ENCODE measurements around the gene KLK7. TPM values are rescaled to one million over a fixed set of nuclear protein-coding genes. Genes with fewer than 3 reads are reported as not detected.
"Not testable (repeated sequence)": the region's sequence is repeated elsewhere in the genome, so short reads cannot be mapped to it uniquely, and the experiment has no call there.

The KLK7 gene
- total RNA-seq, 2 experiments from 2014 or later = not detected

GRCh38 chr19:50969810-50970209 is 13.9 kb downstream of the KLK7 start:
- H3K27ac Mint-ChIP-seq; DNase-seq; intact Hi-C loops (cut with DNase I, micrococcal nuclease); H3K36me3 Mint-ChIP-seq (ENCODE audit: low read depth); H3K9me3 Mint-ChIP-seq (ENCODE audit: low read depth); H3K4me1 Mint-ChIP-seq; CTCF ChIA-PET; POLR2A ChIA-PET; ATAC-seq; H3K4me3 Mint-ChIP-seq: not testable (repeated sequence)
- peaks cover 37% of the 10 kb centered on the region for H3K27me3 Mint-ChIP-seq

DNA sequence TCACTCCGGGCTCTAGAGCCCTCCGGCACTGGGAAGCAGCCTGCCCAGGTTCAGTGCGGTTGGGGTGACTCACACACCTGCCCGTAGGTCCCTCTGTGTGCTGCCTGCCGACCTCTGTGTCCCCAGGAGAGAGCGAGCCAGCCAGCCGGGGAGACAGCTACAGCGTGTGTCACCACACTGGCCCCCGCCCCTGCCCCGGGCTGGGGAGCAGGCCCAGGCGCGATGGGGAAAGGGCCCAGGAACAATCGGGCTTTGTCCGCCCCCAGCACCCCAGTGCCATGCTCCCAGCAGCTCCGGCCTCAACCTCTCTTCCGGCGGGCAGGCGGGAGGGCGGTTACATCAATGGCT is 14.3 kb downstream of the KLK7 start, which contains the start of gene KLK6:
TSS of gene KLK6 (minus strand) at position 179 of the 348 bp plus-strand sequence. CDS start 1,487 bp downstream, outside the sequence.
- no peak within 1 kb of the TSS for H3K4me3 Mint-ChIP-seq
- no peak within 1 kb of the TSS for H3K27ac Mint-ChIP-seq
- no peaks in the 10 kb centered on the region for H3K4me1 Mint-ChIP-seq
- intact Hi-C loops (cut with DNase I, micrococcal nuclease) = no loop called here
- DNase-seq (no peak), ATAC-seq (no peak)
- H3K9me3 Mint-ChIP-seq (ENCODE audit: low read depth) = no peaks in the 10 kb centered on the region
- CTCF ChIA-PET = no interaction called here
- no peaks in the 10 kb centered on the region for H3K36me3 Mint-ChIP-seq (ENCODE audit: low read depth)
- H3K27me3 Mint-ChIP-seq = peaks cover 37% of the 10 kb centered on the region
- POLR2A ChIA-PET = no interaction called here

- no peak overlapping the region for H3K27ac Mint-ChIP-seq
- H3K27me3 Mint-ChIP-seq = peaks cover 37% of the 10 kb centered on the region
- intact Hi-C loops (cut with DNase I, micrococcal nuclease) = no loop called here
- CTCF ChIA-PET = no interaction called here
- ATAC-seq (no peak), DNase-seq (no peak)
- H3K4me3 Mint-ChIP-seq = no peak overlapping the region
- H3K9me3 Mint-ChIP-seq (ENCODE audit: low read depth) = no peaks in the 10 kb centered on the region
- H3K4me1 Mint-ChIP-seq = no peaks in the 10 kb centered on the region
- no peaks in the 10 kb centered on the region for H3K36me3 Mint-ChIP-seq (ENCODE audit: low read depth)
- POLR2A ChIA-PET = no interaction called here
Observed at GRCh38 chr19:50968716-50969412, 14.9 kb downstream of the KLK7 start.

DNA sequence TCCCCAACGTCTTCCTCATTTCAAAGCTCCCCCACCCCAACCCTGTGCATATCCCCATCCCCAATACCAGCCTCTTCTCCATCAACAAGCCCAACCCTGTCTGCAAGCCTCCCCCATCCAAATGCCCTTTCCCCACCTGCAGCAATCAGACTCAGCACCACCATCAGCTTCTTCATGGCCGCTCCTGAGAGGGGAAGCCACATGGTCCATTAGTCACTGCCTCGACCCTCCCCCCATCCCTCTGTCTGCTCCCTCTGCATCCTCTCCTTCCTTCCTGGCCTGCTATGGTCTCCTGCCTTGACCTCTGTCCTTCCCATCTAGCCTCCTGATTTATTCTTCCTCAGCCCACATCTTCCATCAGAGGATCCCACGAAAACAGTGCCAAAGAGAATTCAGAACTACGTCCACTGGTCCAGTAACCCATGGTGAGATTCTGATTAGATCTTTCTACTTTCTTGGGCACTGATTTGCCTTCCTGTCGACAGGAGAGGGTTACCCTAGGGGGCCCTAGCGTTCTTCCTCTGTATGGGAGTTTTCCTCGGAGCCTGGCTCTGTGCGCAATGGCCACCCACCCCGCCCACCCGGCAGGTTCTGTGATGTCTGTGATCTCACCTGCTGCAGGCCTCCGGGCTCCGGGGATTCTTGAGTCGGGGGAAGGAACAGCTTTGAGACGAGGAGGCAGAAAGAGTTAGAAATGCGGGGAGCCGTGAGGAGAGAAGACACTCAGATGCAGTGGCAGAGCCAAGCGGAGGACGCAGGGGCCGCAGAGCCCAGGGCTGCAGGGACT is 15.6 kb downstream of the KLK7 start:
- CTCF ChIA-PET = interaction anchor here (0.6 kb wide), 1 partner anchor 102 kb away, joined by 4 read pairs; no protein-coding TSS in a partner anchor

GRCh38 chr19:50964266-50964665 is 19.5 kb downstream of the KLK7 start:
- Mint-ChIP-seq H3K27me3 (peaks cover 26% of the 10 kb centered on the region), H3K4me1 (no peaks in the 10 kb centered on the region), H3K4me3 (no peak overlapping the region), H3K9me3 (ENCODE audit: low read depth) (peaks cover 13% of the 10 kb centered on the region), H3K36me3 (ENCODE audit: low read depth) (no peaks in the 10 kb centered on the region), H3K27ac (no peak overlapping the region)
- POLR2A ChIA-PET = no interaction called here
- CTCF ChIA-PET = no interaction called here
- no peak for DNase-seq
- ATAC-seq = no peak
- intact Hi-C loops (cut with DNase I, micrococcal nuclease) = no loop called here

More for the DNA sequence above, 15.6 kb downstream of the KLK7 start:
- Mint-ChIP-seq H3K27ac (no peak overlapping the region), H3K36me3 (ENCODE audit: low read depth) (no peaks in the 10 kb centered on the region), H3K4me3 (no peak overlapping the region), H3K4me1 (no peaks in the 10 kb centered on the region), H3K27me3 (peaks cover 37% of the 10 kb centered on the region), H3K9me3 (ENCODE audit: low read depth) (no peaks in the 10 kb centered on the region)
- ATAC-seq = no peak
- intact Hi-C loops (cut with DNase I, micrococcal nuclease) = no loop called here
- no peak for DNase-seq
- POLR2A ChIA-PET = no interaction called here

- Mint-ChIP-seq H3K9me3 (ENCODE audit: low read depth) (peaks cover 13% of the 10 kb centered on the region), H3K27ac (no peak overlapping the region), H3K36me3 (ENCODE audit: low read depth) (no peaks in the 10 kb centered on the region), H3K27me3 (peaks cover 28% of the 10 kb centered on the region), H3K4me1 (no peaks in the 10 kb centered on the region), H3K4me3 (no peak overlapping the region)
- ChIA-PET CTCF (no interaction called here), POLR2A (no interaction called here)
- DNase-seq (no peak), ATAC-seq (no peak)
- intact Hi-C loops (cut with DNase I, micrococcal nuclease) = no loop called here
Observed at GRCh38 chr19:50963381-50963780, 20.3 kb downstream of the KLK7 start.

DNA sequence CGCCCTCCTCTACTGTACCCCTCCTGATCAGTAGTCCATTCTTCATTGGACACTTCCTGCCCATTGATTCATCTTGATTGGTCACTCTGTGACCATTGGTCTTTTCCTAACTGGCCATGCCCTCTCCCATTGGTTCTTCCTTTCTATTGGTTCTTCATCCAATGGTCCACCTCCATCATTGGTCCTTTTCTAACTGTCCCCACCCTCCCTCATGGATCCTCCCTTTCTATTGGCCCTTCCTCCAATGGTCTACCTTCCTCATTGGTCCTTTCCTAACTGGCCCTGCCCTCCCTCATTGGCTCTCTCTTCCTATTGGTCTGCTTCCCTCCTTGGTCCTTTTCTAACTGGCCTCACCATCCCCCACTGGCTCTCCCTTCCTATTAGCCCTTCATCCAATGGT is 21.5 kb downstream of the KLK7 start:
- Mint-ChIP-seq H3K27ac (no peak overlapping the region), H3K4me1 (no peaks in the 10 kb centered on the region), H3K4me3 (no peak overlapping the region), H3K27me3 (peaks cover 29% of the 10 kb centered on the region), H3K9me3 (ENCODE audit: low read depth) (peaks cover 13% of the 10 kb centered on the region), H3K36me3 (ENCODE audit: low read depth) (no peaks in the 10 kb centered on the region)
- DNase-seq = no peak
- ChIA-PET CTCF (no interaction called here), POLR2A (no interaction called here)
- intact Hi-C loops (cut with DNase I, micrococcal nuclease) = no loop called here
- ATAC-seq = no peak

DNA sequence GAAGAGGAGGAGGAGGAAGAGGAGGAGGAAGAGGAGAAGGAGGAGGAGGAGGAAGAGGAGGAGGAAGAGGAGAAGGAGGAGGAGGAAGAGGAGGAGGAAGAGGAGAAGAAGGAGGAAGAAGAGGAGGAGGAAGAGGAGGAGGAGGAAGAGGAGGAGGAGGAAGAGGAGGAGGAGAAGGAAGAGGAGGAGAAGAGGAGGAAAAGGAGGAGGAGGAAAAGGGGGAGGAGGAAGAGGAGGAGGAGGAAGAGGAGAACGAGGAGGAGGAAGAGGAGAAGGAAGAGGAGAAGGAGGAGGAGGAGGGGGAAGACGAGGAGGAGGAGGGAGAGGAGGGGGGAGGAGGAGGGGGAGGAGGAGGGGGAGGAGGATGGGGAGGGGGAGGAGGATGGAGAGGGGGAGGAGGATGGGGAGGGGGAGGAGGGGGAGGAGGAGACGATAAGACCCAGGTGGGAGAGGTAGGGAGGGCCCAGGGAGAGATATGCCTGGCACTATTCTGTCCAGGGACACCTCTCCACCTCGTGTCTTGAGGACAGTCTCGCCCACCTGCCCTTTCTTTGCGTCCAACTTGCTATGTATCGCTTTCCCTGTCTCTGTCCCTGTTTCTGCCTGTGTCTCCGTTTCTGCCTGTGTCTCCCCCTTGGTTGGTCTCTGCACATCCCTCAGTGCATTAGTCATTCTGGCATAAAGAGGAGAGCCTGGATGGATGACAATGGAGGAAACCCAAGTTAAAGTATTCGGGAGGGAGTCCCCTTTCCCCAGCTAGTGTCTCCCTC is 23.8 kb downstream of the KLK7 start:
- ChIA-PET POLR2A (no interaction called here), CTCF (no interaction called here)
- ATAC-seq (no peak), DNase-seq (no peak)
- no peak overlapping the region for H3K27ac Mint-ChIP-seq
- H3K9me3 Mint-ChIP-seq (ENCODE audit: low read depth) = peaks cover 13% of the 10 kb centered on the region
- H3K4me3 Mint-ChIP-seq = no peak overlapping the region
- no peaks in the 10 kb centered on the region for H3K36me3 Mint-ChIP-seq (ENCODE audit: low read depth)
- intact Hi-C loops (cut with DNase I, micrococcal nuclease) = no loop called here
- H3K4me1 Mint-ChIP-seq = no peaks in the 10 kb centered on the region
- H3K27me3 Mint-ChIP-seq = peaks cover 30% of the 10 kb centered on the region

DNA sequence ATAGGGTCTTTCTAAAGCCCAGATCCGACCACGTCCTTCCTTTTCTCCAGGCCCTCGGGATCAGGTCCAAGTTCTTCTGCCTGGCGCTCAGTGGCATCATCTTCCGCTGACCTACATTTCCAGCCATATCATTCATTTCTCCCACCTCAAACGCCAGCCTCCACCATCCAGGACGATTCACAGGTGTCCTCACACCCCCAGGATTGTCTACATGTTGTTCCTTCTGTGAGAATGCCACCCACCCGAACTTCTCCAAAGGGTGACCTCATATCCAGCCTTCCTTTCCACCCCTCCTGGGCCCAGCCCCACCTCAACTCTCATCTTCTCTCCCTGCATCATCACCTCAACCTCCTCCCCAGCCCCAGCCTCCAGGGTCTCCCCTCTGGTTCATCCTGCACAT is 26.1 kb downstream of the KLK7 start:
- Mint-ChIP-seq H3K4me3 (no peak overlapping the region), H3K9me3 (ENCODE audit: low read depth) (peaks cover 10% of the 10 kb centered on the region), H3K4me1 (no peaks in the 10 kb centered on the region), H3K36me3 (ENCODE audit: low read depth) (no peaks in the 10 kb centered on the region), H3K27ac (no peak overlapping the region), H3K27me3 (peaks cover 25% of the 10 kb centered on the region)
- ATAC-seq = no peak
- DNase-seq = no peak
- ChIA-PET POLR2A (no interaction called here), CTCF (no interaction called here)
- intact Hi-C loops (cut with DNase I, micrococcal nuclease) = no loop called here

GRCh38 chr19:50952910-50953309 is 30.8 kb downstream of the KLK7 start, which contains the start of gene KLK5:
TSS of gene KLK5 (minus strand) at chr19:50953038. CDS start at chr19:50952657, 381 bp downstream.
- H3K4me3 Mint-ChIP-seq = no peak within 1 kb of the TSS

DNA sequence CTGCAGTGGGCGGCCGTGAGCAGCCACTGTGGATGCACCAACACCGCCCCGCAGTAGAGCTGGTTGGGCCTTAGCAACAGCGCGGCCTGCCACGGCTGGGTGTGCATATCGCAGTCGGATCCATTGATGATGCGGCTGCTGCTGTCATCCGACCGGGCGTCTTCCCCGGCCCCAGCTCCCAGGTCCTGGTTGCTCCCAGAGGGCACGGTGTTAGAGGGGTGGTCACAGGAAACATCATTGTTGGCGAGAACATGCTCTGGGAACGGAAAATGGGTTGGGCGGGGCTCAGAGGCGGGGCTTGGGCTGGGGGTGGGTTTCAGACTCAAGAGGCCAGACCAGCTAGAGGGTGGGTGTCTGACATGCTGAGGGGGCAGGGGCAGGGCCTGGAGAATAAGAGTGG is 33.9 kb downstream of the KLK7 start:
- H3K4me3 Mint-ChIP-seq = no peak overlapping the region
- DNase-seq = no peak
- intact Hi-C loops (cut with DNase I, micrococcal nuclease) = no loop called here
- no peak for ATAC-seq
- H3K9me3 Mint-ChIP-seq (ENCODE audit: low read depth) = no peaks in the 10 kb centered on the region
- POLR2A ChIA-PET = no interaction called here
- H3K4me1 Mint-ChIP-seq = no peaks in the 10 kb centered on the region
- no peaks in the 10 kb centered on the region for H3K36me3 Mint-ChIP-seq (ENCODE audit: low read depth)
- H3K27ac Mint-ChIP-seq = no peak overlapping the region
- peaks cover 21% of the 10 kb centered on the region for H3K27me3 Mint-ChIP-seq
- CTCF ChIA-PET = no interaction called here

More at GRCh38 chr19:50952910-50953309, 30.8 kb downstream of the KLK7 start, which contains the start of gene KLK5:
- CTCF ChIA-PET = no interaction called here
- intact Hi-C loops (cut with DNase I, micrococcal nuclease) = no loop called here
- peaks cover 25% of the 10 kb centered on the region for H3K27me3 Mint-ChIP-seq
- POLR2A ChIA-PET = no interaction called here
- DNase-seq = no peak
- no peak within 1 kb of the TSS for H3K27ac Mint-ChIP-seq
- H3K36me3 Mint-ChIP-seq (ENCODE audit: low read depth) = no peaks in the 10 kb centered on the region
- H3K4me1 Mint-ChIP-seq = no peaks in the 10 kb centered on the region
- no peaks in the 10 kb centered on the region for H3K9me3 Mint-ChIP-seq (ENCODE audit: low read depth)
- no peak for ATAC-seq

DNA sequence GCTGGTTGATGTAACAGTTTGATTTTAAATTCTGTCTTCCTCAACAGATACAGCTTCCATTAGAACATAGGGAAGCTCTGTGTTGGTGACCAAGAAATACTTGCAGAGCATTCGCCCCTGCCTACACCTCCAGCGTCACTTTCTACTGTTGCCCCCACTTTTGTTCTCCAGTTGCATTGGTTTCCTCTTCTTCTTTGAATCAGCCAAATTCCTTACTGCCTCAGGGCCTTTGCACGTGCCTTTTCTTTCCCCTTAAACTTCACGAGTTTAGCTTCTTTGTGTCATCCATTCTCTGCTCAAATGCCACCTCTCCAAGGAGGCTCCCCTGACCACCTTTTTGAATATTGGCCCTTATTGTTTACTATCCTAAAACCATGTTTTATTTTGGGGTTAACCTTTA is 36.6 kb downstream of the KLK7 start:
- Mint-ChIP-seq H3K36me3 (ENCODE audit: low read depth) (no peaks in the 10 kb centered on the region), H3K27me3 (peaks cover 21% of the 10 kb centered on the region), H3K4me1 (no peaks in the 10 kb centered on the region), H3K4me3 (no peak overlapping the region), H3K9me3 (ENCODE audit: low read depth) (no peaks in the 10 kb centered on the region), H3K27ac (no peak overlapping the region)
- ATAC-seq = no peak
- no peak for DNase-seq
- POLR2A ChIA-PET = no interaction called here
- CTCF ChIA-PET = no interaction called here
- intact Hi-C loops (cut with DNase I, micrococcal nuclease) = no loop called here

Measured in activated CD4-positive, alpha-beta T cell treated with anti-CD3 and anti-CD28 coated beads for 36 hours (primary cell).